Eye (tissue), 1 donor: ENCODE data around the gene C6.

Source experiments
- DNase-seq: peaks from one replicate; pipeline ENCODE4 v3.0.0-alpha.2; 2015

C6 gene

GRCh38 chr5:41118177-41118576, 95.2 kb downstream of the C6 start:
- DNase-seq: no peak

- DNase-seq: peak; percentile 32
Measured at GRCh38 chr5:41115281-41115680, 98.1 kb downstream of the C6 start.

GRCh38 chr5:41112486-41113455, 100.6 kb downstream of the C6 start:
- no peak for DNase-seq

- no peak for DNase-seq
Measured at GRCh38 chr5:41109186-41109585, 104.1 kb downstream of the C6 start.

- DNase-seq: no peak
Measured at GRCh38 chr5:41102341-41102740, 111.0 kb downstream of the C6 start.

GRCh38 chr5:41097642-41098041, 115.7 kb downstream of the C6 start:
- DNase-seq: no peak

- DNase-seq: no peak
Measured at GRCh38 chr5:41095324-41096101, 117.8 kb downstream of the C6 start.

GRCh38 chr5:41094871-41095270, 118.5 kb downstream of the C6 start:
- no peak for DNase-seq

GRCh38 chr5:41093803-41094202, 119.5 kb downstream of the C6 start:
- DNase-seq: no peak
